Endothelial cell of umbilical vein (primary cell): Measurements from ENCODE around the gene RGS10. TPM values are rescaled to one million over a fixed set of nuclear protein-coding genes. Genes with fewer than 3 reads are reported as not detected.

Source experiments
- BruUV-seq: library from RNA; stranded (reverse); fragments of 400-500 nt; replicated peaks from 2 replicates; lab custom pipeline; 2021; lab: Mats Ljungman, UMichigan
- CTCF ChIA-PET: fragments of 300-600, 350-600 bp; sonication (Branson Sonifier 250); formaldehyde crosslinking; loops from one replicate; lab custom pipeline; 2021; ENCODE audit warnings: antibody characterized with exemption, inconsistent platforms; lab: Charles Lee
- POLR2A ChIA-PET: fragments of 300-600, 350-600 bp; sonication (Branson Sonifier 250); formaldehyde crosslinking; loops from one replicate; lab custom pipeline; 2021; ENCODE audit warnings: antibody characterized with exemption, inconsistent platforms; lab: Charles Lee
- DNase-seq: peaks from one replicate; pipeline ENCODE4 v3.0.0-alpha.2; 2011; ENCODE audit warnings: low read depth, low spot score
- FAIRE-seq: peaks from 2 replicates; lab custom pipeline; 2011; peaks lifted over from hg19 to GRCh38; lab: Jason Lieb, UNC
- H2AFZ ChIP-seq: 2 replicates; pipeline ENCODE4 v1.6.0; 2012; ENCODE audit warnings: low read depth, low read length, control low read depth, inconsistent platforms
- H3K27ac ChIP-seq: 2 replicates; pipeline ENCODE4 v1.5.1; 2011; ENCODE audit warnings: low read depth, mild to moderate bottlenecking, control low read depth, low read length, moderate library complexity; ENCODE audit not compliant: insufficient read depth
- H3K27me3 ChIP-seq, 2 experiments: 2 replicates each; pipeline versions ENCODE4 v1.6.0 to v1.6.1; 2011; ENCODE audit warnings: low read length in 2 of 2, mixed read lengths in 1 of 2; ENCODE audit not compliant: control insufficient read depth in 2 of 2, insufficient read depth in 2 of 2
- H3K36me3 ChIP-seq, 2 experiments: 2 replicates in 1 of 2; 3 replicates in 1 of 2; pipeline ENCODE4 v1.5.1; 2011; ENCODE audit warnings: low read length in 2 of 2, mild to moderate bottlenecking in 1 of 2, moderate library complexity in 1 of 2; ENCODE audit not compliant: control insufficient read depth in 2 of 2, insufficient read depth in 2 of 2; ENCODE audit errors: extremely low read depth in 1 of 2
- H3K4me1 ChIP-seq: 3 replicates; pipeline ENCODE4 v1.5.1; 2011; ENCODE audit warnings: mild to moderate bottlenecking, low read length; ENCODE audit not compliant: control insufficient read depth, insufficient read depth; ENCODE audit errors: extremely low read depth
- H3K4me2 ChIP-seq: 2 replicates; pipeline ENCODE4 v1.6.1; 2011; ENCODE audit warnings: low read length, control low read depth, mixed read lengths; ENCODE audit not compliant: insufficient read depth
- H3K4me3 ChIP-seq, 3 experiments: fragments of 200-600 bp in 1 of 3; sonication (generic), shearing (Covaris generic) in 1 of 3; replicated peaks in 1 of 3; 2 replicates each; pipeline ENCODE4 v1.5.1; 2011 to 2016; ENCODE audit warnings: control low read depth in 3 of 3, low read length in 3 of 3, mild to moderate bottlenecking in 2 of 3, inconsistent platforms in 1 of 3, low read depth in 1 of 3, moderate library complexity in 1 of 3; ENCODE audit not compliant: insufficient read depth in 1 of 3
- H3K79me2 ChIP-seq: 2 replicates; pipeline ENCODE4 v1.6.0; 2012; ENCODE audit warnings: low read length, inconsistent platforms; ENCODE audit not compliant: control insufficient read depth, insufficient read depth
- H3K9ac ChIP-seq: replicated peaks from 2 replicates; pipeline ENCODE3; 2011; ENCODE audit warnings: low read length, control low read depth; ENCODE audit not compliant: insufficient read depth; ENCODE audit errors: extremely low read depth
- H3K9me1 ChIP-seq: replicated peaks from 3 replicates; pipeline ENCODE4 v1.6.0; 2011; ENCODE audit warnings: mild to moderate bottlenecking, low read length; ENCODE audit not compliant: control insufficient read depth, insufficient read depth; ENCODE audit errors: extremely low read depth
- H3K9me3 ChIP-seq: replicated peaks from 2 replicates; pipeline ENCODE4 v1.5.1; 2012; ENCODE audit warnings: low read length, inconsistent platforms; ENCODE audit not compliant: control insufficient read depth, insufficient read depth
- H4K20me1 ChIP-seq: replicated peaks from 2 replicates; pipeline ENCODE3; 2011; ENCODE audit warnings: mild to moderate bottlenecking, low read length; ENCODE audit not compliant: control insufficient read depth, insufficient read depth; ENCODE audit errors: extremely low read depth
- EZH2 ChIP-seq: IDR thresholded peaks from 2 replicates; pipeline ENCODE4 v1.6.1; 2012; ENCODE audit warnings: borderline replicate concordance, low read depth, mild to moderate bottlenecking, moderate library complexity, low read length, inconsistent platforms; ENCODE audit not compliant: severe bottlenecking
- FOS ChIP-seq: IDR thresholded peaks from 2 replicates; pipeline ENCODE4 v1.6.1; 2011; ENCODE audit warnings: mild to moderate bottlenecking, low read length, moderate library complexity, borderline replicate concordance; ENCODE audit not compliant: insufficient read depth
- GATA2 ChIP-seq: IDR thresholded peaks from 2 replicates; pipeline ENCODE4 v1.7.0; 2011; ENCODE audit warnings: low read depth, mild to moderate bottlenecking, moderate library complexity, mixed read lengths, low read length; ENCODE audit not compliant: insufficient read length, insufficient read depth
- JUN ChIP-seq: IDR thresholded peaks from 2 replicates; pipeline ENCODE4 v1.6.1; 2011; ENCODE audit warnings: borderline replicate concordance, low read depth; ENCODE audit not compliant: insufficient read length, insufficient read depth
- MYC ChIP-seq: IDR thresholded peaks from one replicate; pipeline ENCODE4 v1.6.1; 2011; ENCODE audit warnings: mild to moderate bottlenecking, low read depth, low read length
- POLR2A ChIP-seq: IDR thresholded peaks from 2 replicates; pipeline ENCODE4 v1.6.1; 2012; ENCODE audit warnings: low read depth, mild to moderate bottlenecking, control low read depth, low read length
- POLR2AphosphoS5 ChIP-seq: IDR thresholded peaks from 2 replicates; pipeline ENCODE4 v1.6.1; 2012; ENCODE audit warnings: low read depth, mild to moderate bottlenecking, control low read depth, low read length, moderate library complexity; ENCODE audit not compliant: insufficient read depth
- dilution Hi-C: fragments of 300-500 bp; cut with MboI; formaldehyde crosslinking; loops from one replicate; pipeline ENCODE4 v1.15.0; 2019; ENCODE audit warnings: low sequenced_read_pairs; ENCODE audit not compliant: extremely low pct_ligation_motif_present
- intact Hi-C: fragments of 100-400 bp; cut with micrococcal nuclease; formaldehyde crosslinking; loops from one replicate; pipeline ENCODE4 v1.10.0; 2022
- polyA plus RNA-seq, 4 experiments: library from polyadenylated mRNA; depleted of rRNA in 3 of 4; stranded (reverse) in 3 of 4; unstranded in 1 of 4; fragments of >200 nt; gene quantifications; 2 replicates each; pipeline versions ENCODE4 v1.2.1 to v1.2.3, GENCODE V29; 2011 to 2012; ENCODE audit warnings: missing spikeins in 1 of 4
- total RNA-seq: library from RNA; stranded (reverse); gene quantifications from 2 replicates; pipeline ENCODE4 v1.2.3, GENCODE V29; 2021
- TF ChIP-seq, protein P1 (sequence below): IDR thresholded peaks from 2 replicates; pipeline ENCODE4 v1.6.1; 2011; ENCODE audit not compliant: insufficient read depth, insufficient read length
- TF ChIP-seq, protein P2 (sequence below), 2 donors: IDR thresholded peaks; 1 replicate in 1 of 2; 2 replicates in 1 of 2; pipeline ENCODE4 v1.5.1; 2011; ENCODE audit warnings: low read length in 2 of 2, mild to moderate bottlenecking in 2 of 2, moderate library complexity in 2 of 2, control low read depth in 1 of 2, inconsistent platforms in 1 of 2, low read depth in 1 of 2; ENCODE audit not compliant: insufficient read depth in 1 of 2; ENCODE audit errors: extremely low read depth in 1 of 2

The RGS10 gene
- total and polyA plus RNA-seq, 2 donors (not counting 3 experiments of a cell fraction or from before 2014, with no cell fraction given), result 7.8 to 22.4 TPM

DNA sequence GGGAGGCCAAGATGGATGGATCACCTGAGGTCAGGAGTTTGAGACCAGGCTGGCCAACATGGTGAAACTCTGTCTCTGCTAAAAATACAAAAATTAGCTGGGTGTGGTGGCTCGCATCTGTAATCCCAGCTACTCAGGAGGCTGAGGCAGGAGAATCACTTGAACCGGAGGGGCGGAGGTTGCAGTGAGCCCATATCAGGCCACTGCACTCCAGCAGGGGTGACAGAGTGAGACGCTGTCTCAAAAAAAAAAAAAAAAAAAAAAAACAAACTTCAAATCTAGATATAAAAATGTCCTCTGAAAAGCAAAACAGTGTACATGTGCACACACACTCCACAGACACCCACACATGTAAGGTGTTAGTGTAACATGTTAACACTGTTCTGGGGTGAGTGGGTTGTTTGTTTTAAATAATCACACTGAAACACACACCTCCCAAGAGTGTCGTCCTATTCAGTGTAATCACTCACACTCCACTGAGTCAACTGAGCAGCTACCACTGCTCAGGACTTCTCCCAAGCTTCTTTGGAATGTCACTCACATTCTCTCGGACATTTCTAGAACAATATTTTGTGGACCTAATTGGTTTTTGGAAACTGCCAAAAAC is 12.8 kb upstream of the RGS10 start:
- Histone ChIP-seq H3K27me3 (peaks cover 4 to 10% of the 10 kb centered on the region in 2 experiments), H3K27ac (no peak overlapping the region), H3K9me1 (no peaks in the 10 kb centered on the region), H4K20me1 (no peaks in the 10 kb centered on the region), H3K36me3 (no peaks in the 10 kb centered on the region), H3K4me1 (no peaks in the 10 kb centered on the region), H2AFZ (no peak overlapping the region), H3K4me2 (no peak overlapping the region), H3K9me3 (no peaks in the 10 kb centered on the region), H3K4me3 (no peak overlapping the region), H3K9ac (no peak overlapping the region), H3K79me2 (no peaks in the 10 kb centered on the region)
- no TSS peak for BruUV-seq
- ChIA-PET CTCF (no interaction called here), POLR2A (no interaction called here)
- TF ChIP-seq FOS (no peak), POLR2A (no peak), JUN (no peak), EZH2 (no peak)
- TF ChIP-seq, protein P1, sequence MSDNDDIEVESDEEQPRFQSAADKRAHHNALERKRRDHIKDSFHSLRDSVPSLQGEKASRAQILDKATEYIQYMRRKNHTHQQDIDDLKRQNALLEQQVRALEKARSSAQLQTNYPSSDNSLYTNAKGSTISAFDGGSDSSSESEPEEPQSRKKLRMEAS, result no peak
- intact Hi-C loops, result no loop called here
- dilution Hi-C loops, result no loop called here
- DNase-seq (no peak), FAIRE-seq (no peak)

DNA sequence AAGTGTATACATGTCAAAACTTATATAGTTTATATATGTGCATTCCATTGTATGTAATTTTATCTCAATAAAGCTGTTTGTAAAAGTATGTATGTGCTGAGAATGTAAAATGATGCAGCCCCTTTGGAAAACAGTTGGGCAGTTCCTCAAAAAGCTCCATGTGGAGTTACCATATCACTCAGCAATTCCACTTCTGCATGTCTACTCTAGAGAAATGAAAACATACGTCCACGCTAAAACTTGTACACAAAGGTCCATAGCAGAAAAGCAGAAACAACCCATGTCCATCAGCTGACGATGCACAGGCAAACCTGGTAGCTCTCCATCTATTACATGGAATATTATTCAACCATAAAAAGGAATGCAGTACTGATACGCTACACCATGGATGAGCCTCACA is 8.3 kb upstream of the RGS10 start:
- dilution Hi-C loops (no loop called here), intact Hi-C loops (no loop called here)
- FAIRE-seq (no peak), DNase-seq (no peak)
- Histone ChIP-seq H3K4me3 (no peak overlapping the region), H3K9me3 (no peaks in the 10 kb centered on the region), H4K20me1 (no peaks in the 10 kb centered on the region), H3K9me1 (no peaks in the 10 kb centered on the region), H3K79me2 (no peaks in the 10 kb centered on the region), H3K9ac (no peak overlapping the region), H3K27ac (no peak overlapping the region), H3K36me3 (no peaks in the 10 kb centered on the region), H3K4me2 (no peak overlapping the region), H3K27me3 (peaks cover 12 to 26% of the 10 kb centered on the region in 2 experiments), H2AFZ (no peak overlapping the region), H3K4me1 (peaks cover 2% of the 10 kb centered on the region)
- CTCF ChIA-PET, result interaction anchor here (1.0 kb wide), 1 partner anchor 8 kb away, joined by 3 read pairs; the partner anchor contains the start of gene RGS10
- TF ChIP-seq, protein P1, result no peak
- TF ChIP-seq EZH2 (no peak), GATA2 (no peak), MYC (no peak), POLR2AphosphoS5 (no peak), POLR2A (no peak), FOS (no peak), JUN (no peak)
- TF ChIP-seq, protein P2, sequence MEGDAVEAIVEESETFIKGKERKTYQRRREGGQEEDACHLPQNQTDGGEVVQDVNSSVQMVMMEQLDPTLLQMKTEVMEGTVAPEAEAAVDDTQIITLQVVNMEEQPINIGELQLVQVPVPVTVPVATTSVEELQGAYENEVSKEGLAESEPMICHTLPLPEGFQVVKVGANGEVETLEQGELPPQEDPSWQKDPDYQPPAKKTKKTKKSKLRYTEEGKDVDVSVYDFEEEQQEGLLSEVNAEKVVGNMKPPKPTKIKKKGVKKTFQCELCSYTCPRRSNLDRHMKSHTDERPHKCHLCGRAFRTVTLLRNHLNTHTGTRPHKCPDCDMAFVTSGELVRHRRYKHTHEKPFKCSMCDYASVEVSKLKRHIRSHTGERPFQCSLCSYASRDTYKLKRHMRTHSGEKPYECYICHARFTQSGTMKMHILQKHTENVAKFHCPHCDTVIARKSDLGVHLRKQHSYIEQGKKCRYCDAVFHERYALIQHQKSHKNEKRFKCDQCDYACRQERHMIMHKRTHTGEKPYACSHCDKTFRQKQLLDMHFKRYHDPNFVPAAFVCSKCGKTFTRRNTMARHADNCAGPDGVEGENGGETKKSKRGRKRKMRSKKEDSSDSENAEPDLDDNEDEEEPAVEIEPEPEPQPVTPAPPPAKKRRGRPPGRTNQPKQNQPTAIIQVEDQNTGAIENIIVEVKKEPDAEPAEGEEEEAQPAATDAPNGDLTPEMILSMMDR (IDR thresholded peaks at IDR 0.05; ENCODE audit: extremely low read depth in 1 of 2, insufficient read depth in 1 of 2, low read depth in 1 of 2, low read length in 2 of 2), result no peak
- POLR2A ChIA-PET, result no interaction called here
- BruUV-seq, result no TSS peak
